NOMO-1 (cell line): ENCODE measurements around the gene FOXN4.
A peak's percentile ranks its signal among the peaks of the same experiment; 100 is the strongest.

Experiments
- DNase-seq, 2 experiments: peaks; one replicate each; lab custom pipeline; 2025; ENCODE audit not compliant: unreplicated experiment in 2 of 2; lab: John Stamatoyannopoulos, UW

FOXN4 gene

DNA sequence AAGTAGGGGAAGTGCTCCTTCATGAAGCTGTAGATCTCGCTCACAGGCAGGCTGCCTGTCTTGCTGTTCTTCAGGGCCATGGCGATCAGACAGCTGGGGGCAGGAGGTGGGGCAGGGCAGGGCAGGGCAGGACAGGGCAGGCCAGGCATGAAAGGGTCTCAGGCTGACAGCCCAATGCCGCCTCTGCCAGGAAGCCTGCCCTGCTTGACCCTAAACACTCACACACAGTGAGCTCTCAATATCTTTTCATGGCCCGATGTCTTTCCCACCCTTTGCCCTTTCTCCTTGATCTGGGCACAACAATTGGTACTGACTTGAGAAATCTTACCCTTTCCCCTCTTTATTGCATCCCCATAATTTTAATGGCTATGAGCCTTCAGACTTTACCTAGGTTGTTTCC, 22.4 kb downstream of the FOXN4 start:
- DNase-seq, result no peak

DNA sequence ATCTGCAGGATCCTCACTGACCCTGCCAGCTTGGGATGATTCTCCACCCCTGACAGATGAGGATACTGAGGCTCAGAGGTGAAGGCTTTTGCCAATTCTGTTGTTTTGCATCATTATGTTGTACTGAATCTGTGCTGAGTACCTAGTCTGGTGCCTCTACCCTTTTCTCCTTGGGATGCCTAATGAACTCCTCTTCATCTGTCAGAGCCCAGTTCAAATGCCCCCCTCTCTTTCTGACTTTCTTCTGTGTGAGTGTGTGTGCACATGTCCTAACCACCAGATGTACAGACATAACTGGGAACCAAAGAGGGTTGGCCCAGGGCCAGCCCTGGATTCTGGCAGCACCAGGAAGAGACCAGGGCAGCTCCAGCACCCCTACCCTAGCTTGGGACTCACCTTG, 22.8 kb downstream of the FOXN4 start:
- DNase-seq, result no peak

DNA sequence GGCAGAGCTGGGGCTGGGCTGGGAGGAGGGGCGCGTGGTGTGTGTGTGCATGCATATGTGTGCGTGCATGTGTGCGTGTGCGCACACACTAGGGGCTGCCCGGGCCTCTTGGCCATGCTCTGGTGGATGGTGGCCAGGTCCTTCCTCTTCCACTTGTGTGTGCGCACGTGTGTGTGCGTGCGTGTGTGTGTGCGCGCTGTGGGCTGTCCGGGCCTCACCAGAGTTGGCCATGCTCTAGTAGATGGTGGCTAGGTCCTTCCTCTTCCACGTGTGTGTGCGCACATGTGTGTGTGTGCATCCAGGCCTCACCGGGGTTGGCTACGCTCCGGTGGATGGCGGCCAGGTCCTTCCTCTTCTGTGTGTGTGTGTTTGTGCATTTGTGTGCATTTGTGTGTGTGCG, 24.7 kb downstream of the FOXN4 start:
- no peak for DNase-seq

DNA sequence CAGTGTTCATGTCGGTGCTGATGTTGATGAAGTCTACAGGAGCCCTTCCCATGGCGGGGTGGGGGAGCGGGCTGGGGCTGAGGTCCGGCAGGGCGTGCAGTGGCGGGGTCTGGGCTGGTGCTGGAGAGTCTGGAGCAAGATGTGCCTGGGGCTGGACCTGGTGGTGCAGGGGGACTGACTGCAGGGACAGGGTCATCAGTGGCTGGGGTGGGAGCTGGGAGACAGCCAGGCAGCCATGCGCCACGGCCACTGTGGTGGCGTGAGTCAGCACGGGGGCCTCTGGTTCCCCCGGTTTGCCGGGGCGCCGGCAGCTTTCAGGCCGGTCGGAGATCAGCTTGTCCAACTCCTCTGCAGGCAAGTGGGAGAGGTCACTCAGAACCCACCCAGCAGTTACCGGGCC, 27.6 kb downstream of the FOXN4 start:
- DNase-seq, result no peak

DNA sequence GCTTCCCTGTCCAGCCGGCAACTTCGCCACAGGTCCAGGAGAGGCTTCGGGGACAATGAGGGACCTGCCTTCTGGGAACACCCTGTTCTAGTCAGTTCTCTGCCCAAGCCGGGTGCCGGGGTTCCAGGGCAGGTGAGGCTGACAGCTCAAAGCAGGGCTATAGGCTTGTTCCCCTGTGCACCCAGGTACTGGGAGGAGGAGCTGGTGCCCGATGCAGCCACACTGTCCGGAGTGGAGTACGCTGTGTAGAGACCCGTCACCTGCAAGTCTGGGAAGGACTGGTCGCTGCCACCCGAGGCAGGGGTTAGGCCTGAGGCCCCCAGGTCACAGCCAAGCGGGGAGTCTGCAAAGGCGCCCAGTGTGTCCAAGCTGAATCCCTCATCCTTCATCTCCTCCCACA, 29.6 kb downstream of the FOXN4 start:
- DNase-seq, result no peak

DNA sequence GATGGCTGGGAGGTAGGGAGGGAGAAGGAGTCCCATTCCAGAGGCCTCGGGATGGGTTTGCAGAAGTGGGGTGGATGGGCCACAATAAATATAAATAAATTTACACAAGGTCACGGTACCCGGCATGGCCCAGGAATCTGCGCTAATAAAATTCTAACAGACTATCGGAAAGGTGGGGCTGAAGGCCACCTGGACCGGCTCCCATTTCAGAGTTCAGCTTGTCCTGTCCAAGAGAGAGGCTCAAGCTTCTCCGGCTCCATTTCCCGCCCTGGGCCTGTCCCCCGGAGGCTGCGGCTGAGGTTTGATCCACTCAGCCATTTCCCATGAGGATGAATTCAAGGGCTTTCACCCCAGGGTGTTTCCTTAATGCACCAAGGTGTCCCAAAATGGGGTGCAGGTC, 30.2 kb downstream of the FOXN4 start:
- no peak for DNase-seq

DNA sequence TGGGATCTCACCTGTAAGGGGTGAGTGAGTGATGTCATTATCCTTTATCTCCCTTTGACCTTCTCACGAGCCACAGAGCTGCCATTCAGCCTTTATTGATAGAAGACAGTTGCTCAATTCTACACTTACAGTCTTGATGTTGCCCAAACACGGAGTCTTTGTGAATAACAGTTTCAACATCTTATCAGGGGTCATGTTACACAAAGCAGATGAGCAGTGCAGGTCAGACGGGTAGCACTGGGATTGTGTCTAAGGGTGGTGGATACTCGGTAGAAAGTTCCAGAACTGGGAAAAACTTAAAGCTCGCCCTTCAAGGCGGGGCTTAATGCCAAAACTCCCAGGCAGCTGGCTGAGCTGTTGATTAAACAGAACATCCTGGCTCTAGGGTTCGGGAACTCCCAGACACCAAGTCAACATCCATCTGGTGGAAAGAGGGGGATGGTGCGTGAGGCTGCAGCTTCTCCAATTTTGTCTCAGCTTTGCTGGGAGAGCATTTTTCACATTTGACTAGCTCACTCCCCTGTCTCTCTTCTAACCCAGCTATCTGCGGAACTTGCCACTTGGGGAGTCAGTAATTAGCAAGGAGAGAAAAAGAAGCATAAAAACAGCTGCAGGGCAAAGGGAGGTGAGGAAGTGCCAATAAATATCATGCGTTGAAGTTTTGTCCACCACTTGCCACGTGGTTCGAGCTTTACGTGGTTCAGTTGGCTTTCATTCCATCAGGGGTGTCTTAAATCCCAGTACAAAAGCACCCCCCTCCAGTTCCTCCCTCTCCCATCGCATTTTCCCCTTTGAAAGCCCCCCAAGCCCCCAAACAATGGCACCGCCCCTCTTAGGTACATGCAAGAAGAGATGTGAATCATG, 31.0 kb downstream of the FOXN4 start:
- peak; percentile 21 to 22 for DNase-seq

DNA sequence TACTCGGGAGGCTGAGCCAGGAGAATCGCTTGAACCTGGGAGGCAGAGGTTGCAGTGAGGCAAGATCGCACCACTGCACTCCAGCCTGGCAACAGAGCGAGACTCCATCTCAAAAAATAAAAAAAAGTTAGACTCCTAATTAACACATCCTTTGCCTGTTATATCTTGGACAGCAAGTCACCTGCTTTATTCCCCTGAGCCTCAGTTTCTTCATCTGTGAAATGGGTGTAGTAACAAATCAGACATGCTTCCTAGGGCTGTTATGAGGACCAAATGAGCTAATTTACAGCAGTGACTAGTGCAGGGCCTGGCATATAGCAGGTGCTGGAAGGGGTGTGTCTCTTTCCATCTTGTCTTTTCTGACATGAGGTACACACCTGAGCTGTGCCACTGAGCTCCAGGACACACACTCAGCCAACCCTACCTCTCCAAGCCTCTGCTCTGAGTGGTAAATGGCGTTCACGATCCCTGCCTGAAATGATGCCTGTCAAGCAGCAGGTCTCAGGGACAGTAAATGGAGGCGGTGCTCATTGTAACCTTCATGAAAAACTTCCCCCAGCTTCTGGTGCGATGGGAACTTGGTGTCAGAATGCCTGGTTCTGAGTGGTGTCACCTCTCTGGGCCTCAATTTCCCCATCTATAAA, 31.7 kb downstream of the FOXN4 start:
- no peak for DNase-seq

DNA sequence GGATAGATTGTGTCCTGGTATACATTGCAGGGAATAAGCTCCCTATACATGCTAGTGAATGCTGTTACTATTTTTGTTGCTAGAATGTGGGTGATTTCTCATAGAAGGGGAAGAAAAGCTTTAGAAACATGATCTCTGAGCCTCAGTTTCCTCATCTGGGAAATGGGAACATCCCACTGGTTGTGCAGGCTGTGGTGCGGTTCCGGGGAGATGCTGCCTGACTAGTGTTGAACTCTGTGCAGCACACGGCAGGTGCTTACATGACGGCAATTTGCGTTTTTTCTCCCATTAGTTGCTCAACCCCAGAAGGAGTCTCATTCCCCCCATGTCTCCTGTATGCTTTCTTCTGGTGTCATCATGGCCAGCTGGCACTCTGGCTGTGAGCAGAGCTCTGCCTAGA, 32.9 kb downstream of the FOXN4 start:
- DNase-seq, result no peak

DNA sequence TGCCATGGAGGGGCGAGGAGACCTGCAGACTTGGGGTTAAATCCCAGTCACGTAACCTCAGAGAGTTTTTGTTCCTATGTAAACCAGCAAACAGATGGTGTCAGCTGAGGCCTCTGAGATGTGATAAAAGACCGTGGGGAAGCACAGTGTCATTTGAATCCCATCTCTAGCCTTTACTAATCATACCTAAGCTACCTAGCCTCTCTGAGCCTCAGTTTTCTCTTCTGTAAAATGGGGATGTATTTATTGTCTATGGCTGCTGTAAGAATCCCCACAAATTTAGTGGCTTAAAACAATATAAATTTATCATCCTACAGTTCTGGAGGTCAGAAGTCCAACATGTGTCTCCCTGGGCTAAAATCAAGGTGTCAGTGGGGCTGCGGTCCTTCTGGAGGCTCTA, 33.9 kb downstream of the FOXN4 start:
- no peak for DNase-seq

DNA sequence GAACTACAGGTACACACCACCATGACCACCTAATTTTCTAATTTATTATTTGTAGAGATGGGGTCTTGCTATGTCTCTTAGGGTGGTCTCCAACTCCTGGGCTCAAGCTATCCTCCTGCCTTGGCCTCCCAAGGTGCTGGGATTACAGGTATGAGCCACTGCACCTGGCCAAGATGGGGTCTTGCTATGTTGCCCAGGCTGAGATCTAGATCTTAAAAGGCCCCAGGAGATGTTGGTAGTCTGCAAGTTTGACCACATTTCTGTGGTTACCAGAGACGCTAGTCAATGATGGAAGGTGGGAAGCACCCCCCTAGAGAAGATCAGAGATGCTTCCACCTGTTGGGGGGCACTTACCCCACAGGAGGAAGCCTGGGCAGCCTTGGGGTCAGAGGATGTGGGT, 34.7 kb downstream of the FOXN4 start:
- no peak for DNase-seq

DNA sequence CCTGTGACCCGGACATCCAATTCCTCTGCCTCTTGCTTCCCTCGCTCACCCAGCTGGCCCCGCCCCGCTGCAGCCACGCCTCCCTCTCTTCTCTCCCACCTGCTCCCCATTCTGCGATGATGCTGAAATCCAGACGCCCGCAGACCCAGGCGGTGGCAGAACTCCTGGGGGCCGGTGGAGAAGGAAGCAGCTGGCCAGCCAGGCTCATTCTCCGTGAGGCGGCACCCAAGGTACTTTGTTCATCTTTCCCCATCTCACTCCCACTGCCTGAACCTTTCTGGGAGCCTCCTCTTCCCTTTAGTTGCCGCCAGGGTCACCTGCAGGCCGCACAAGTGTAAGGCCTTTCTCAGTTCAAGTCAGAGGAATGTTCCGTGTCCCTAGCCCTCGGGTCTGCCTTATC, 35.7 kb downstream of the FOXN4 start:
- no peak for DNase-seq

DNA sequence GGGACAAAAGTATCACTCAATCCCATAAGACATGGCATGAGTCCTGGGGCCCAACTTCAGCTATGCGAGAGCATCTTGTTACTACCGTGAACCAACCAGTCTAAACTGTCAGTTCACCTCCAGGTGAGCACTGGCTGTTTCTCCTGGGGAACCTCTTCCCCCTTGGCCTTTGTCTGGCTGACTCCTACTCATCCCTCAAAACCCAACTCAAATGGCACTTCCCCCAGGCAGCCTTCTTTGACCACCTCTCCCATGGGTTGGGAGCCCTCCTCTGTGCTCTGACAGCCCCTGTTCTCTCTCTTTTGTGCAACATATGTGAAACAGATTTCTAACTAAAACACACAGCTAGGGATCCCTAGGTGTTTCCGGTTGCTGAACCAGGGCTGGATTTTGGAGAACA, 37.7 kb downstream of the FOXN4 start:
- DNase-seq, result no peak

DNA sequence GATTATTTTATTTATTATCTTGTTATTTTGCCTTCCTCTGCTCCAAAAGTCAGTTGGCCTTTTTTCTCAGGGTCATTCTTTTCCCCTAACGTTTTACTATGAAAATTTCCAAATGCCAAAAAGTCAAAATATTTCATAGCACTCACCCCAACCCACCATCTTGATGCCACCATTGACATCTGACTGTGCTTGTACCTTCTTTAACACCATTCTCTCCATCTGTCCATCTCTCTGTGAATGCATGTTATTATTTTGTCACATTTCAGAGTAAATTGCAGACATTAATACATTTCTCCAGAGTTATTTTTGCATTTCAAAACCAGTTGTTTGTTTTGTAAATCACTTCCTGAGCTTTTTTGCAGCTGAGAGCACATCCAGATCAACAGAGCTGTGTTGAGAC, 38.6 kb downstream of the FOXN4 start:
- DNase-seq, result no peak

DNA sequence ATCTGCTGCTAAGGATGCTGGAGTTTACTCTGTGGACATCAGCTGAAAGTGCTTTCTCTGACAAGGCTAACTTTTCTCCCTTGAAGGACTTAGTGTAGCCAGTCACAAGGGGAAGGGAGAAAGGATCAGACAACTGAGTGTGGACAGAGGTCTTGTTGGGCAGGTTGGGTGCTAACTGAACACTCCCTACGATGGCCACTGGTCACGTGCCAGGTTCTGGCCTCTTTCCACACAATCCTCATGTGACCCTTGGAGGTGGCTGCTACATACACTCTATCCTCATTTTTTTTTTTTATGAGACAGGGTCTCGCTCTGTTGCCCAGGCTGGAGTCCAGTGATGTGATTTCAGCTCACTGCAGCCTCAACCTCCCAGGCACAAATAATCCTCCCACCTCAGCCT, 39.7 kb downstream of the FOXN4 start:
- no peak for DNase-seq

DNA sequence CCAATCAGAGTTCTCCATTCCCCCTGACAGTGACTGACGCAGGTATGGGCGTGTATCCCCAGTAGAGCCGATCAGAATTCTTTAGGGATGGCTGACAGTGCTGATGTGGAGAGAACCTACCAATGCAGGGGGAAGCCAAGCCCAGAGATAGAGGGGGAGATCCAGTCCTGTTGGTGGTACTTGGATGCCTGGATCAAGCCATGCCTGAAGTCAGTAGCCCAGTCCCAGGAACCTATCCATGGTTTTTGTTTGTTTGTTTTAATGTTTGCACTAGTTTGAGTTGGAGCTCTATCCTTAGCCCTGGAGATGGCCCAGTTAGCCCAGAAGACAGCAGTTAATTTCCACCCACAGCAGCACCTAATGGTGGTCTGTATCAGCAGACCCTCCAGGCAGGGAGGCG, 40.2 kb downstream of the FOXN4 start:
- DNase-seq, result no peak

DNA sequence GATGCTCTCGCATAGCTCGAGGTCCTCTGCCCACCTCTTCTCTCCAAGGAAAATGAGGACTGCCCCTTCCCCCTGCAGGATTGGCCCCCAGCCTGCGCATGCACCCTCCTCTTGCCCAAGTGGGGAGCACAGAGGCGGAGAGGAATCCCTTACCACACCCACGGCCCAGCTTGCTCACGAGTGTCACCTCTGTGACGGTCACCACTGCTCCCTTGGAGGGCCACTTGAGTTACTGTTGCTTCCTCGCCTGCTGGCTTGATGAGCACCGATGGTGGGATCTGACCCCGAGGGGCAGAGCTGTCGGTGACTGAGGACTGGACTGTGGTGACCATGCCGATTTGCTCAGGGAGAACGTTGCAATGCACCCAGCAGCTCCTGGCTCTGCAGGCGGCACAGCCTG, 41.7 kb downstream of the FOXN4 start:
- no peak for DNase-seq

DNA sequence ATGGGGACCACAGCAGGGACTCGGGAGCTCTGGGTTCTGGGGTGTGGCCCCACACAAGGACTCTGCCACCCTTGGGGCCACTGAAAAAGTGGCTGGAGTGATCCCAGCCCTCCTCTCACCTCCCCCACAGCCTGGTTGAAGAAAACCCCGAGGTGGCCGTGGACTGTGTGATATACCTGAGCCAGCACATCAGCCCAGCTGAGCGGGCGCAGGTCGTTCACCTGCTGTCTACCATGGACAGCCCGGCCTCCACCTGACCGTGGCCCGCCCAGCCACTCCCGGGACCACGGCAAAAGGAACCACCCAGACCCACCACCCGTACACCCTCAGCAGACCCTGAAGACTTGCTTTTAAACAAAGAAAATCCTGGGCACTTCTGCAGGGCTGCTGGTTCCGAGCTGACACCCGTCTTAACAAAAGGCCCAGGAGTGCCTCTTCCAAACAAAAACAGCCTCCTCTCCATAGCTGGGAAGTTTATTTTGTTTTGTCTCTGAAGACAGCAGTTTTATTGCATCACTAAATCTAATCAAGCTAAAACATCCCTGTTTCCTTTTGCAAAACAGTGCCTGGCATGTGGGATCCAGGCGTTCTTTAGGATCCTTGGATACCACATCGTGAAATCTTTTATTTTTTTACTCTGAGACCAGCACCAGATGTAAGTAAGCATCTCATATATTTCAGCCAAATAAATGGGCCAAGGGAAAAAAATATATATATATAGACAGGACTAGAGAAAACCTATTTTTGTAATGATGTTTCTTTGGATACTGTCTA, 42.8 kb downstream of the FOXN4 start:
- DNase-seq, result no peak

DNA sequence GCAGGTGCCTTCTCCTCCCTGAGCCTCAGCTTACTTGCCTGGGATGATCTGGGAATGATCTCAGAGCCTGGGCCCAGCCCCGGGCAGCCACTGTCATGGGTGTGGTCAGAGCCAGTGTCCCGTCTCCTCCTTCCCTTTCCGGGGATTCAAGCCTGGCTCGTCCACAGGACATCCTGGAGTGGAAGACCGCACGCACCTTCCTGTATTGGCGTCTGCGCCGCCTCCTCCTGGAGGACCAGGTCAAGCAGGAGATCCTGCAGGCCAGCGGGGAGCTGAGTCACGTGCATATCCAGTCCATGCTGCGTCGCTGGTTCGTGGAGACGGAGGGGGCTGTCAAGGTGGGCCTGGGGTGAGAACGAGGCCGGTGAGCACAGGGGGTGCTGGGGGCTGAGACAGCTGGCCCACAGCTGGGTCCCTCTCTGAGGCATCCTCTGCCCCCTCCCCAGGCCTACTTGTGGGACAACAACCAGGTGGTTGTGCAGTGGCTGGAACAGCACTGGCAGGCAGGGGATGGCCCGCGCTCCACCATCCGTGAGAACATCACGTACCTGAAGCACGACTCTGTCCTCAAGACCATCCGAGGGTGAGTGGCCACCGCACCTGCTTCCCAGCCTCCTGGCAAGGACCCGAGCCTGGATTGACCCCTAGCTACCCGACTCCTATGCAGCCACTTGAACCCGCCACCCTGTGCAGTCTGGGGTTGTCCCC, 44.0 kb downstream of the FOXN4 start:
- no peak for DNase-seq

DNA sequence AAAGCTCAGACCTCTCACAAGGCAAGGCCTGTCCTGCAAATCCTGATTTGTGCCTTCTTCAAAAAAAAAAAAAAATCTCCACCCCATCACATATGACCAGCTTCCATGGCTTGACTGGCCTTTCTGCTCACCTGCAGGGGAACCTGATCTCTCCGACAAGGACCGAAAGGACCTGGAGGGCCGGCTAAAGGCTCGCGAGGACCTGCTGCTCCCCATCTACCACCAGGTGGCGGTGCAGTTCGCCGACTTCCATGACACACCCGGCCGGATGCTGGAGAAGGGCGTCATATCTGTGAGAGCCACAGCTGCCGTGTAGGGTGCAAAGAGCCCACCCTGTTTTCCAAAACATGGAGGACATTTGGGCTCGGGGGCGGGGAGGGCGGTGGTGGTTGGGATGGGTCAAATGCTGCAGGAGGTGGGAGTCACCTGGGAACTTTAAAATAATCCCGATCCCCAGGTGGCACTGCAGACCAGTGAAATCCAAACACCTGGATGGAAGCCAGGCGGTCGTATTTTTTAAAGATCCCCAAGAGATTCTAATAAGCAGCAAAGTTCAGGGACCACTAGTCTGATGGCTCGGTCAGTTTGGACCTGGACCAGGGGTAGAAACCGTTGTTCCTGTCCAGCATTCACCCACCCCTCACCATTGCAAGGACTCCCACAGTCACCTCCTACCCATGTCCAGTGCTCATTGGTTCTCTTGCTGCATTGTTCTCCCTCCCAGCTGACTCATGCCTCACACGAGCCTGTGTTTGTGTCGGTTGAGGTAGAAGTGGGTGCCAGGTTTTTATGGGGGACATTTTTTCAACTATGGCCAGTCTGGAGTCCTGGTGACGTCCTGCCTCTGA, 44.8 kb downstream of the FOXN4 start:
- DNase-seq, result peak; percentile 42 to 53
